HCT116 (cell line): ENCODE results near the gene CERCAM.

Experiments used
- POLR2A ChIP-seq: IDR thresholded peaks from 2 replicates; pipeline ENCODE4 v1.7.0; 2011; ENCODE audit warnings: borderline replicate concordance; ENCODE audit not compliant: insufficient read depth, insufficient read length; ENCODE audit errors: extremely low read depth
- POLR2AphosphoS5 ChIP-seq: IDR thresholded peaks from 2 replicates; pipeline ENCODE4 v1.6.1; 2011; ENCODE audit warnings: mild to moderate bottlenecking, low read depth, low read length, moderate library complexity
- RAD21 ChIP-seq: IDR thresholded peaks from 2 replicates; pipeline ENCODE4 v1.6.1; 2012; ENCODE audit warnings: low read depth, mild to moderate bottlenecking
- ZNF274 ChIP-seq: fragments of 200-500 bp; sonication (Bioruptor generic); IDR thresholded peaks from 2 replicates; pipeline ENCODE4 v1.6.1; 2014; ENCODE audit warnings: mild to moderate bottlenecking, low read depth, low read length, inconsistent platforms
- TF ChIP-seq, protein P1 (sequence below): IDR thresholded peaks from 2 replicates; pipeline ENCODE4 v1.6.1; 2012; ENCODE audit warnings: low read depth
- TF ChIP-seq, protein P2 (sequence below), 3 experiments: fragments of 200-600 bp in 1 of 3; sonication (generic) in 1 of 3; IDR thresholded peaks in 2 of 3; conservative IDR thresholded peaks in 1 of 3; 2 replicates each; pipeline ENCODE4 v1.5.1; 2012 to 2017; ENCODE audit warnings: low read depth in 2 of 3, low read length in 2 of 3, antibody characterized with exemption in 1 of 3, borderline replicate concordance in 1 of 3, control low read depth in 1 of 3, mild to moderate bottlenecking in 1 of 3, mixed read lengths in 1 of 3, mixed run types in 1 of 3, moderate library complexity in 1 of 3; ENCODE audit not compliant: insufficient read depth in 1 of 3
- TF ChIP-seq, protein P3 (sequence below): IDR thresholded peaks from 2 replicates; pipeline ENCODE4 v1.6.1; 2012

DNA sequence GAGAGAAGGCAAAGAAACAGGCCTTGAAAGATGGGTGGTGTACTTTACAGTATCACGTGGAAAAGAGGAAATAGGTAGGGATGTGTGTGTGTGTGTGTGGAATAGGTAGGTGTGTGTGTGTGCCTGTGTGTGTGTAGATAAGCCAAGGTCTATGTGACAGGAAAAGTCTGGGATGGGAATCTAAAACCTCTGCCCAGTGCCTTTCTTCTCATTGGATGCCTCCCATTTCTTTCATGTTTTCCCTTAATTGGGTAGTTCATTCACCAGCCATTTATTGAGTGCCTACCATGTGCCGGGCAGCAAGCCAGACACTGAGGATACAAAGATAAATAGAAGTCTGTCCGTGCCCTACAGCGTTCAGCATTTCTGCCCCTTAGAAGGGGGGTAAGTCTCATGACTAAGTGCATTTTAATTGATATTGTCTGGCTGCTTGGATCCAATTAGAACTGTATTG, 48.4 kb upstream of the CERCAM start:
- TF ChIP-seq POLR2A (no peak), RAD21 (no peak), POLR2AphosphoS5 (no peak), ZNF274 (no peak)
- TF ChIP-seq, protein P1, sequence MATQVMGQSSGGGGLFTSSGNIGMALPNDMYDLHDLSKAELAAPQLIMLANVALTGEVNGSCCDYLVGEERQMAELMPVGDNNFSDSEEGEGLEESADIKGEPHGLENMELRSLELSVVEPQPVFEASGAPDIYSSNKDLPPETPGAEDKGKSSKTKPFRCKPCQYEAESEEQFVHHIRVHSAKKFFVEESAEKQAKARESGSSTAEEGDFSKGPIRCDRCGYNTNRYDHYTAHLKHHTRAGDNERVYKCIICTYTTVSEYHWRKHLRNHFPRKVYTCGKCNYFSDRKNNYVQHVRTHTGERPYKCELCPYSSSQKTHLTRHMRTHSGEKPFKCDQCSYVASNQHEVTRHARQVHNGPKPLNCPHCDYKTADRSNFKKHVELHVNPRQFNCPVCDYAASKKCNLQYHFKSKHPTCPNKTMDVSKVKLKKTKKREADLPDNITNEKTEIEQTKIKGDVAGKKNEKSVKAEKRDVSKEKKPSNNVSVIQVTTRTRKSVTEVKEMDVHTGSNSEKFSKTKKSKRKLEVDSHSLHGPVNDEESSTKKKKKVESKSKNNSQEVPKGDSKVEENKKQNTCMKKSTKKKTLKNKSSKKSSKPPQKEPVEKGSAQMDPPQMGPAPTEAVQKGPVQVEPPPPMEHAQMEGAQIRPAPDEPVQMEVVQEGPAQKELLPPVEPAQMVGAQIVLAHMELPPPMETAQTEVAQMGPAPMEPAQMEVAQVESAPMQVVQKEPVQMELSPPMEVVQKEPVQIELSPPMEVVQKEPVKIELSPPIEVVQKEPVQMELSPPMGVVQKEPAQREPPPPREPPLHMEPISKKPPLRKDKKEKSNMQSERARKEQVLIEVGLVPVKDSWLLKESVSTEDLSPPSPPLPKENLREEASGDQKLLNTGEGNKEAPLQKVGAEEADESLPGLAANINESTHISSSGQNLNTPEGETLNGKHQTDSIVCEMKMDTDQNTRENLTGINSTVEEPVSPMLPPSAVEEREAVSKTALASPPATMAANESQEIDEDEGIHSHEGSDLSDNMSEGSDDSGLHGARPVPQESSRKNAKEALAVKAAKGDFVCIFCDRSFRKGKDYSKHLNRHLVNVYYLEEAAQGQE: no peak
- TF ChIP-seq, protein P2, sequence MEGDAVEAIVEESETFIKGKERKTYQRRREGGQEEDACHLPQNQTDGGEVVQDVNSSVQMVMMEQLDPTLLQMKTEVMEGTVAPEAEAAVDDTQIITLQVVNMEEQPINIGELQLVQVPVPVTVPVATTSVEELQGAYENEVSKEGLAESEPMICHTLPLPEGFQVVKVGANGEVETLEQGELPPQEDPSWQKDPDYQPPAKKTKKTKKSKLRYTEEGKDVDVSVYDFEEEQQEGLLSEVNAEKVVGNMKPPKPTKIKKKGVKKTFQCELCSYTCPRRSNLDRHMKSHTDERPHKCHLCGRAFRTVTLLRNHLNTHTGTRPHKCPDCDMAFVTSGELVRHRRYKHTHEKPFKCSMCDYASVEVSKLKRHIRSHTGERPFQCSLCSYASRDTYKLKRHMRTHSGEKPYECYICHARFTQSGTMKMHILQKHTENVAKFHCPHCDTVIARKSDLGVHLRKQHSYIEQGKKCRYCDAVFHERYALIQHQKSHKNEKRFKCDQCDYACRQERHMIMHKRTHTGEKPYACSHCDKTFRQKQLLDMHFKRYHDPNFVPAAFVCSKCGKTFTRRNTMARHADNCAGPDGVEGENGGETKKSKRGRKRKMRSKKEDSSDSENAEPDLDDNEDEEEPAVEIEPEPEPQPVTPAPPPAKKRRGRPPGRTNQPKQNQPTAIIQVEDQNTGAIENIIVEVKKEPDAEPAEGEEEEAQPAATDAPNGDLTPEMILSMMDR (IDR thresholded peaks at IDR 0.05 in 2 of 3, conservative IDR thresholded peaks at IDR 0.05 in 1 of 3; ENCODE audit: borderline replicate concordance in 1 of 3, insufficient read depth in 1 of 3, low read depth in 2 of 3, low read length in 2 of 3): no peak
- TF ChIP-seq, protein P3, sequence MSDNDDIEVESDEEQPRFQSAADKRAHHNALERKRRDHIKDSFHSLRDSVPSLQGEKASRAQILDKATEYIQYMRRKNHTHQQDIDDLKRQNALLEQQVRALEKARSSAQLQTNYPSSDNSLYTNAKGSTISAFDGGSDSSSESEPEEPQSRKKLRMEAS: no peak
